ENCODE measurements around the gene FBXL7. TPM values are rescaled to one million over a fixed set of nuclear protein-coding genes. Genes with fewer than 3 reads are reported as not detected.

Gene FBXL7
- total and polyA plus RNA-seq, 2 experiments from 2014 or later: 4.5 to 15.2 TPM

DNA sequence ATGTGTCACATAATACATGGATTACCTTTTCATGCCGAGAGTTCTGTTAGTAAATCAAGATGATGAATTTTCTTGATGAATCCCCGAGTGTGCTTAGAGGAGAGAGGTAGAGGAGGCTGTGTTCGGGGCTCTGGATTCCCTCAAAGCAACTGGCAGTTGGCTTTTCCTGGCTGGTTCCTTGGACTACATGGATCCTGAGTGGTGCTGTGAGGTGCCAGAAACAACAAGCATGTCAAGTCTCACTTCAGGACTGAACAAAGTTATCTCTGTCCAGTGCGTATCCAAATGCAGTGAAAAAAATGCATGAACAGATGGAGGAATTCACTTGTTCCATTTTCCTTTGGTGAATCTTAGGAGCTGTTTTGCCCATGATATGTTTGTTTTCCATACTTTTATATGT is 231.7 kb downstream of the FBXL7 start (continued):
- TF ChIP-seq, protein P1, sequence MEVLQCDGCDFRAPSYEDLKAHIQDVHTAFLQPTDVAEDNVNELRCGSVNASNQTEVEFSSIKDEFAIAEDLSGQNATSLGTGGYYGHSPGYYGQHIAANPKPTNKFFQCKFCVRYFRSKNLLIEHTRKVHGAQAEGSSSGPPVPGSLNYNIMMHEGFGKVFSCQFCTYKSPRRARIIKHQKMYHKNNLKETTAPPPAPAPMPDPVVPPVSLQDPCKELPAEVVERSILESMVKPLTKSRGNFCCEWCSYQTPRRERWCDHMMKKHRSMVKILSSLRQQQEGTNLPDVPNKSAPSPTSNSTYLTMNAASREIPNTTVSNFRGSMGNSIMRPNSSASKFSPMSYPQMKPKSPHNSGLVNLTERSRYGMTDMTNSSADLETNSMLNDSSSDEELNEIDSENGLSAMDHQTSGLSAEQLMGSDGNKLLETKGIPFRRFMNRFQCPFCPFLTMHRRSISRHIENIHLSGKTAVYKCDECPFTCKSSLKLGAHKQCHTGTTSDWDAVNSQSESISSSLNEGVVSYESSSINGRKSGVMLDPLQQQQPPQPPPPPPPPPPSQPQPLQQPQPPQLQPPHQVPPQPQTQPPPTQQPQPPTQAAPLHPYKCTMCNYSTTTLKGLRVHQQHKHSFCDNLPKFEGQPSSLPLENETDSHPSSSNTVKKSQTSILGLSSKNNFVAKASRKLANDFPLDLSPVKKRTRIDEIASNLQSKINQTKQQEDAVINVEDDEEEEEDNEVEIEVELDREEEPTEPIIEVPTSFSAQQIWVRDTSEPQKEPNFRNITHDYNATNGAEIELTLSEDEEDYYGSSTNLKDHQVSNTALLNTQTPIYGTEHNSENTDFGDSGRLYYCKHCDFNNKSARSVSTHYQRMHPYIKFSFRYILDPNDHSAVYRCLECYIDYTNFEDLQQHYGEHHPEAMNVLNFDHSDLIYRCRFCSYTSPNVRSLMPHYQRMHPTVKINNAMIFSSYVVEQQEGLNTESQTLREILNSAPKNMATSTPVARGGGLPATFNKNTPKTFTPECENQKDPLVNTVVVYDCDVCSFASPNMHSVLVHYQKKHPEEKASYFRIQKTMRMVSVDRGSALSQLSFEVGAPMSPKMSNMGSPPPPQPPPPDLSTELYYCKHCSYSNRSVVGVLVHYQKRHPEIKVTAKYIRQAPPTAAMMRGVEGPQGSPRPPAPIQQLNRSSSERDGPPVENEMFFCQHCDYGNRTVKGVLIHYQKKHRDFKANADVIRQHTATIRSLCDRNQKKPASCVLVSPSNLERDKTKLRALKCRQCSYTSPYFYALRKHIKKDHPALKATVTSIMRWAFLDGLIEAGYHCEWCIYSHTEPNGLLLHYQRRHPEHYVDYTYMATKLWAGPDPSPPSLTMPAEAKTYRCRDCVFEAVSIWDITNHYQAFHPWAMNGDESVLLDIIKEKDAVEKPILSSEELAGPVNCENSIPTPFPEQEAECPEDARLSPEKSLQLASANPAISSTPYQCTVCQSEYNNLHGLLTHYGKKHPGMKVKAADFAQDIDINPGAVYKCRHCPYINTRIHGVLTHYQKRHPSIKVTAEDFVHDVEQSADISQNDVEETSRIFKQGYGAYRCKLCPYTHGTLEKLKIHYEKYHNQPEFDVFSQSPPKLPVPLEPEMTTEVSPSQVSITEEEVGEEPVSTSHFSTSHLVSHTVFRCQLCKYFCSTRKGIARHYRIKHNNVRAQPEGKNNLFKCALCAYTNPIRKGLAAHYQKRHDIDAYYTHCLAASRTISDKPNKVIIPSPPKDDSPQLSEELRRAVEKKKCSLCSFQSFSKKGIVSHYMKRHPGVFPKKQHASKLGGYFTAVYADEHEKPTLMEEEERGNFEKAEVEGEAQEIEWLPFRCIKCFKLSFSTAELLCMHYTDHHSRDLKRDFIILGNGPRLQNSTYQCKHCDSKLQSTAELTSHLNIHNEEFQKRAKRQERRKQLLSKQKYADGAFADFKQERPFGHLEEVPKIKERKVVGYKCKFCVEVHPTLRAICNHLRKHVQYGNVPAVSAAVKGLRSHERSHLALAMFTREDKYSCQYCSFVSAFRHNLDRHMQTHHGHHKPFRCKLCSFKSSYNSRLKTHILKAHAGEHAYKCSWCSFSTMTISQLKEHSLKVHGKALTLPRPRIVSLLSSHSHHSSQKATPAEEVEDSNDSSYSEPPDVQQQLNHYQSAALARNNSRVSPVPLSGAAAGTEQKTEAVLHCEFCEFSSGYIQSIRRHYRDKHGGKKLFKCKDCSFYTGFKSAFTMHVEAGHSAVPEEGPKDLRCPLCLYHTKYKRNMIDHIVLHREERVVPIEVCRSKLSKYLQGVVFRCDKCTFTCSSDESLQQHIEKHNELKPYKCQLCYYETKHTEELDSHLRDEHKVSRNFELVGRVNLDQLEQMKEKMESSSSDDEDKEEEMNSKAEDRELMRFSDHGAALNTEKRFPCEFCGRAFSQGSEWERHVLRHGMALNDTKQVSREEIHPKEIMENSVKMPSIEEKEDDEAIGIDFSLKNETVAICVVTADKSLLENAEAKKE (CRISPR knock-in tag; IDR thresholded peaks at IDR 0.05): no peak
- no peak for TF ChIP-seq EZH2phosphoT487 (IDR thresholded peaks at IDR 0.05; ENCODE audit: unreplicated experiment)
- no peak for TF ChIP-seq STAT1 (IDR thresholded peaks at IDR 0.05; ENCODE audit: unreplicated experiment)
- no peak for TF ChIP-seq CREB1 (CRISPR knock-in tag; IDR thresholded peaks at IDR 0.05; ENCODE audit: low read depth)
- no peak for TF ChIP-seq POLR2AphosphoS5 (IDR thresholded peaks at IDR 0.05; ENCODE audit: low read depth)

- Histone ChIP-seq H3K79me2 (replicated peaks; ENCODE audit: insufficient read depth) (peaks cover 6% of the 10 kb centered on the region; the same call in 1 of the 2 replicates), H3K27me3 (ENCODE audit: insufficient read depth) (no peaks in the 10 kb centered on the region), H3K4me3 (no peak overlapping the region), H3K36me3 (ENCODE audit: insufficient read depth) (no peaks in the 10 kb centered on the region), H3K4me2 (no peak overlapping the region), H3K4me1 (ENCODE audit: insufficient read depth) (no peaks in the 10 kb centered on the region), H3K27ac (ENCODE audit: low read depth) (no peak overlapping the region), H4K20me1 (replicated peaks; ENCODE audit: insufficient read depth) (no peaks in the 10 kb centered on the region), H3F3A (replicated peaks; ENCODE audit: low read depth) (no peaks in the 10 kb centered on the region), H3K9me2 (ENCODE audit: insufficient read depth) (peaks cover 8% of the 10 kb centered on the region; the same call in 1 of the 2 replicates), H2AFZ (no peak overlapping the region)
- no peak overlapping the region for H3K4me3 Mint-ChIP-seq
- TF ChIP-seq EZH2 (IDR thresholded peaks at IDR 0.05; ENCODE audit: low read depth, unreplicated experiment) (no peak), REST (IDR thresholded peaks at IDR 0.05; ENCODE audit: unreplicated experiment) (peak; percentile 63), CTCF (conservative IDR thresholded peaks at IDR 0.05; ENCODE audit: low read depth in 2 of 2) (peak in 1 of 2 experiments; percentile 12; a peak in 1 of 4 replicates), POLR2AphosphoS5 (IDR thresholded peaks at IDR 0.05; ENCODE audit: low read depth) (no peak)
- peaks cover 7% of the 10 kb centered on the region; the same call in 2 of the 3 replicates for H3K4me1 Mint-ChIP-seq
- no peaks in the 10 kb centered on the region for H3K9me3 Mint-ChIP-seq
- DNase-seq (ENCODE audit: low spot score) (peak; percentile 22), ATAC-seq (peak; percentile 70)
- no peak overlapping the region for H3K27ac Mint-ChIP-seq
- no peaks in the 10 kb centered on the region for H3K27me3 Mint-ChIP-seq (ENCODE audit: insufficient read depth, low read depth, poor library complexity)
- H3K36me3 Mint-ChIP-seq (ENCODE audit: low read depth): no peaks in the 10 kb centered on the region
These were observed 234.1 kb downstream of the FBXL7 start for GRCh38 chr5:15734058-15734457.
